Urothelium cell line (cell line): ENCODE data around the gene ID2.

Source experiments
- DNase-seq: peaks from one replicate; pipeline ENCODE4 v3.0.0; 2011; ENCODE audit warnings: low spot score, mixed read lengths
- FAIRE-seq: peaks from 2 replicates; lab custom pipeline; 2011; peaks lifted over from hg19 to GRCh38; lab: Jason Lieb, UNC

Gene ID2

GRCh38 chr2:8666581-8666980 is 15.3 kb upstream of the ID2 start:
- DNase-seq (no peak), FAIRE-seq (no peak)

DNA sequence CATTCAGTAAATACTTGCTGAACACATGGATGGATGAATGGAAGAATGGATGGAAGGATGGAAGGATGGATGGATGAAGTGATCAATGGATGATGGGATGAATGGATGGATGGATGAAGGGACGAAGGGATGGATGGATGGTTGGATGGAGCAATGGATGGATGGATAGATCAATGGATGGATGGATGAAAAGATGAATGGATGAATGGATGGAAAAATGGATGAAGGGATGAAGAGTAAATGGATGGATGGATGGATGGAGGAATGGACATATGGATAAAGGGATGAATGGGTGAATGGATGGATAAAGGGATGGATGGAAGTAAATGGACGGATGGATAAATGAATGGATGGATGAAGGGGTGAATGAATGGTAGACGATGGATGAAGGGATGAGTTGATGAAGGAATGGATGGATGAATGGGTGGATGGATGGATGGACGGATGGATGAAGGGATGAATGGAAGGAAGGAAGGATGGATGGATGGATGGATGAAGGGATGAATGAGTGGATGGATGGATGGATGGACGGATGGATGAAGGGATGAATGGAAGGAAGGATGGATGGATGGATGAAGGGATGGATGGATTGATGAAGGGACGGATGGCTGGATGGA is 13.9 kb upstream of the ID2 start:
- DNase-seq (no peak), FAIRE-seq (peak; percentile 30)

DNA sequence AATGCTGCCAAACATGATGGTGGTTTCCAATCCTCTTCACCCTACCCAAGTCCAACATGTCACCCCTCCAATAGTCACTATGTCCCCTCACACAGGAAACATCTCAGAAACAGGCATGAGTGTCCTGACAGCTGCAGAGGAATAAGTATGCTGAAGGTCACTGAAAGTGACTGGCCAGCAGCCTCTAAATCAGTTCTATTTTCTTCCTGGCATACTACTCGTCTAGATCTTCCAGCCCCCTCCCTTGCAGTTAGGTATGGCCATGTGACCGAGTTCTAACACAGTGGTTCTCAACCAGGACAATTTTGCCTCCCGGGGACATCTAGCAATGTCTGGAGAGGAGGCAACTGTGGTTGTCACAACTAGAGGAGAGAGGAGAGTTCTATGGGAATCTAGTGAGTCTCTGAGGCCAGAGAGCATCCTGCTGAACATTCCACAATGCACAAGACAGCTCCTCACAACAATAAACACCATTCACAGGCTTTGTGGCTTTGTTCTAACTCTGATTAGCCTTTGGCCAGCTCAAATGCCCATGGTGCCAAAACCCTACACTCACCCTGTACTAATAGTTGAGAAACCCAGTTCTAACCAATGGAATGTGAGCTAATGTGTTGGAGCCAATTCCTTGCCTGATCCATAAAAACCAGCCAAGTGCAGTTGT is 12.6 kb upstream of the ID2 start:
- no peak for DNase-seq
- no peak for FAIRE-seq

DNA sequence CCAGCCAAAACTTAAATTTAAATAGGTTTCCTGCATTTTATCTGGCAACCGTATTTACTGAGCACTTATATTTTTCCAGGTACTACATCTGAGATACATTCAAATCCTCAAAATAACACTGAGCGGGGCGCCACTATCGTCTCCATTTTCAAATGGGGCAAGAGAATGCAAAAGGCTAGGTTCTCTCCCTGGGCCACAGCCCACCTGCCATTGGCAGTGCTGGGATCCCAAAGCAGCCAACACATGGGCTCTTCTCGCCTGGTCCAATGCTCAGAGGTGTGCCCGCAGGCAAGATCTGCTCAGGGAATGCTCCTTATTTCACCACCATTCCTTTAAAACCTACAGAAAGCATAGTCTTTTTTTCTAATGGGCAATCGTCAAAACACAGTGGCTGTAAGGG is 11.3 kb upstream of the ID2 start:
- FAIRE-seq (no peak), DNase-seq (no peak)

DNA sequence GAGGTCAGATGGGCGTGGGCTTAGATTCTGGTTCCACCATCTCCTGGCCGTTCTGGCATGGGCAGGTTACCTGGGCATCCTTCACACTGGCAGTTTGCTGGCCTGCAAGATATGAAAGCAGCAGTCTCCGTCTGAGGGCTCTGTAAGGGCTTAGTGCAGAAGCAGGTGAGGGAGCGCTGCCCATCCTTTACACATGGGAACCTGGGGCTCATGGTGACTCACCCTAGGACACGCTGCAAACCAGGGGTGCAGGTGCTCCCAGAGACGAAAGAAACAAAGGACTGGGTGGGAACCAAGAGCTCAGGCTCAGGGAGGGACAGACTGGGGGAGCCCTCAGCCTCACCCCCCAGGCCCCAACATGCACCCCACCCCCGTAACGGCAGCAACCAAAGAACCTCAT is 10.7 kb upstream of the ID2 start:
- no peak for FAIRE-seq
- DNase-seq = no peak

DNA sequence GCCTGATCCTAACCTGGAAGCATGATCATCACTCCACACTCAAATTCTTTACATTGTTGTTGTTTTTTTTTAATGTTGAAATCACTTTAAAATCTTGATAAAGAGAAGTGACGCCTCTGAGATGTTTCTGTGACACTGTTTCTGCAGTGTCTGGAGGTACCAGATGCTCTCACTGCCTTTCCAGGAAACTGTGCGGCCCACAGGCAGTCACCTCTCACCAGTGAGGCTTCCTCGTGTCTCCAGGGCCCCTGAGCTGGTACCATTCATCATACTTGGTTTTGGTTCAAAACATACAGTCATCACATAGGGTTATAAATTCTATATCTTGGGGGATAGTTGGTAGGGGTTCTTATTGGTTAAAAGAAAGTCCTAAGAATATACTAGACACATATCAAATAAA is 10.1 kb upstream of the ID2 start:
- DNase-seq = no peak
- no peak for FAIRE-seq

- FAIRE-seq (no peak), DNase-seq (no peak)
Observed at GRCh38 chr2:8672940-8673339, 8.9 kb upstream of the ID2 start.

- DNase-seq (no peak), FAIRE-seq (no peak)
Observed at GRCh38 chr2:8673381-8673780, 8.5 kb upstream of the ID2 start.

DNA sequence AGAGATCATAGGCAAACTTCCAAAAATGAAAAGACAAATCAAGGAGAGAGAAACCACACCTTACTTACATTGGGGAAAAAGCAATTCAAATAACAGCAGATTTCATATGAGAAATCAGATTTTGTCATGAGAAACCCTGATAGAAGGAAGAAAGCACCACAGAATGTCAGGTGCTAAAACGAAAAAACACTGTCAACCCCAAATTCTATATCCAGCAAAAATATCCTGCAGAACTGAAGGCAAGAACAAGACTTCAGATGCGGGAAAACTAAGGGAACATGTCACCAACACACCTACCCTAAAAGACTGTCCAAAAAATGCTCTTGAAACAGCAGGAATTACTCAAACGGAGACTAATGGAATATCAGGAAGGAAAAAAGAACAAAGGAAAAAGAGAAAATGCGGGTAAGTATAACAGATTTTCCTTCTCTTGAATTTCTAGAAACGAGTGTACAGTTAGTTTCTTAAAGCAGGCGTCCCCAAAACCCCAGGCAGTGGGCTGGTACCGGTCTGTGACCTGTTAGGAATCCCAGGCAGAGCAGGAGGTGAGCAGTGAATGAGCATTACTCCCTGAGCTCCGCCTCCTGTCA is 7.3 kb upstream of the ID2 start:
- no peak for FAIRE-seq
- DNase-seq = no peak

GRCh38 chr2:8675543-8675942 is 6.3 kb upstream of the ID2 start:
- FAIRE-seq (no peak), DNase-seq (no peak)

- FAIRE-seq (no peak), DNase-seq (no peak)
Observed at GRCh38 chr2:8676191-8676920, 5.5 kb upstream of the ID2 start.

GRCh38 chr2:8676921-8677645 is 4.8 kb upstream of the ID2 start:
- DNase-seq (no peak), FAIRE-seq (no peak)

DNA sequence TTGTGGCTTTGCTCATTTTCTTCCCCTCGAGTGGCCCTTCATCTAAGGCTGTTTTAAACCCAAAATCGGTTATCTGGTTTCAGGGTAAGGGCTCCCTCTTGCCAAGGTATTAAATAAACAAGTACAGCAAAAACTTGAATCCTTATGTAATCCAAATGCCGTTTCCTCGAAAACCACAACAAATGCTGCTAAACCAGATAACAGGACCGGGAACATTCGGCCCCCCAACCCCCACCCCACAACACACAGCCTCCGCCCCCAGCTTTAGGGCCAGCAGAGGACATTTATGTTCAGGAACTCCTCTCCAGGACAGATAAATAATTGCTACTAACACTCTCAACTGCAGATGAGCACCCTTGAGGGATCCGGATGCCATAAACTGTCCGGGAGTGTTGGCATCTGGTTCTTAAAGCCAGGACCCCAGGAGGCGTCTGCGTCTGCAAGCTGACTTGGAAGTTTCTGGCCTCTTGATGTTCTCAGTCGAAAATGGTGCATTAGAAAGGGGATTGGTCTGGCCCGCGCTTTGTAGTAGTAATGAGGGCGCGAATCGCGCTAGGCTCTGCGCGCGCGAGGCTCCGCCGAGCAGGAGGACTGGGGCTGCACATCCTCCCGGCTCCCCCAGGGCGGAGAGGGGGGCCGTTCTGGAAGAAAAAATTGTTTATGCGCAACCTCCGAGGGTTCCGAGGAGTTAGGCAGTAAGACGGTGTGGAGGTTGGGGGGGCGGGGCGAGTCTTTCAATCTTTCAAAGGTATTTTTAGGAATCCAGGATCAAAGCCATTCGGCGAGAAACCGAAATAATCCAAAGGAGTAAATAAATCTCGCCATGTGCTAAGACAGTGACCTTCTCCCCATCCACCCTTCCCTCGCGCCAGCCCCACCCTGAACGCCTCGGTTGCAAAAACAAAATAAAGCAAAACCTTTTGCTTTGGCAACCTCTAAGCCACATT is 3.9 kb upstream of the ID2 start:
- FAIRE-seq = no peak
- DNase-seq = no peak

- DNase-seq (peak; percentile 78), FAIRE-seq (no peak)
Observed at GRCh38 chr2:8678731-8679566, 2.9 kb upstream of the ID2 start.

DNA sequence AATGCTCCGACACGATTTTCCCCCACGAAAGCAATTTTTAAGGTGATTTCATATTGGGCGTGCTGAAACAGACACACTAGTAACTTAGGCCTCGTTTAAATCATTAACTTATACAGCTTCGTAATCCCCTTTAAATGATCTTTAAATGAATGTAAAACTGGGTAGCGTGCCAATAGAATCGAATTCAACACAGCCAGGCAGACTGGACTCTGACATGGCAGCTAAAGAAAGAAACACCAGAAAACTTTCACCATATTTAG is 2.4 kb upstream of the ID2 start:
- FAIRE-seq = no peak
- DNase-seq = no peak

DNA sequence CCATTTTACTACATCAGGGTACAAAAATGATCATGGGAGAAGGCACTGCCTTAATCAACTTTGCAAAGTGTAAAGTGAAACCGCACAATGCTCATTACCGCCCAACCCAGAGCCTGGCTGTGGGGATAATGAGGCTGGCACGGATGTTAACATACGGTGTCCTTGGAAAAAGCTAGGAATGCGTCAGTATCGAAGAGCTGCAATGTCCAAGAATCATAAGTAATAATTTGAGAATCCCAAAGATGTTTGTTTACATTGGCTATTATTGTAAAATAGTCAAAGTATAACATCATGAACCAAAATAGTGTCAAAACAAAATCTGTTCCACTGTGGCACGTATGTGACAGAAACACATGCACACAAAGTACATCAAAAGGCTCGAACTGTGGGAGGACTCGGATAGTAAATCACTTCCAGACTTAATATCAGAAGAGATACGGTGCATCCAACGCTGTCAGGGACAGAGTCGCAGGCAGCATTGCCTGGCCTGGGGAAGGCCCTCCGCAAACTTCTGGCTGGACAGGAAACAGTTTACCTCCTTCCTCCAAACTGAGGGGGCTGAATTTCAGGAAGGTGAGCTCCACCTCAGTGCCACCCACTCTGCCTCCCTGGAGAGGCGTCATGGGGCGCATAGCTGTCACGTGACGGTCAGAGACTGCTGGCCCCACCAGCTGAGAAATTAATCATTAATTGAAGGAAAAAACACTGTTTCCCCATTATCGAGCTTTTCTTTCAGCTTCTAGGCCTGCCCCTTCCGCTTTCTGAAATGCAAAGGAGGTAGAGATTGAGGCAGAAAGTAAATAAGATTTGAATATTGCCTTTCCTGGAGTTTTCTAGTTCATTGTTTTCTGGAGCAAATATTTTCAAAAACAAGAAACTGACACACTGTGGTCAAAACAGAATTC is 1.8 kb upstream of the ID2 start:
- no peak for DNase-seq
- no peak for FAIRE-seq

DNA sequence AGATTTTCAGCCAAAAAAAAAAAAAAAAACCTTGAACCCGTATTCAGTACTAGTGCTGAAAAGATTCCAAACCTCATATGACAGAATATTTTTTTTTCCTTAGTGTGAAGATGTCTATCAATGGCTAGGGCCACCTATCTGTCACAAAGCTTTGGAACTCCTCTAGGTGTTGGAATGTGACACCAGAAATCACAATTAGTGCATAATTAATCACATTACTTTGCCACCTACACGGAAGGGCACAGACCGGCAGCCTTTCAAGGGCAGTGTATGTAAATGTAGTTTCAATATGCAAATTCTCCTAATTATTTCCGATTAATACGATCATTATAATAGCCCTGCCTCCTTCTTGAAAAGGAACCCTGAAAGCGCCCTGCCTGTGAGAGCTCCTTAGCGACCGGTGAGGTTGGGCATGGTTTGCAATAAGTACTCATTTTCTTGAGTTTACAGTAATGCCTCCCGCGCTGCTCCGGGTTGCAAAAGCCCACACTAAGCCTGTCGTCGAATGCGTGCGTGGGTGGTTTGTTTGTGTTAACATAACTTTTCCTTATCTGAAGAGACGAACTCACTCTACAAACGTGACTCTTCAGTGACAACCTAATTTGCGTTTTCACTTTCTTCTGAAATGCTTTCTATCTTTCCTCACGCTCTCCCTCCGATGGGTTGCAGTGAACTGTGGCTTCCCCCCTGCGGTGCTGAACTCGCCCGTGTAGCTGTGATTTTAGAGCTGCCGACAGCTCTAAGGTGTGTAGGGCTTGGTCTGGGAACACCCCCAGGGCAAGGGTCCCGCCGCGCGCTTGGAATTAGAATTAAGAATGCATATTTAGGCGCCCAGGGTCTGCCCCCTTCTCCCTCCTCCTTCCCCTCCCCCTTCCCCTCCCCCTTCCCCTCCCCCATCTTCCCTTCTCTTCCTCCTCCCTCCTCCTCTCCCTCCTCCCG is 765 bp upstream of the ID2 start:
- FAIRE-seq = no peak
- no peak for DNase-seq
